Smooth muscle cell (in vitro differentiated cells): Measurements from ENCODE around the gene MAD1L1. TPM values are rescaled to one million over a fixed set of nuclear protein-coding genes. Genes with fewer than 3 reads are reported as not detected.

Source experiments
- DNase-seq: peaks from one replicate; lab custom pipeline; 2025; ENCODE audit not compliant: unreplicated experiment; lab: John Stamatoyannopoulos, UW
- H2AFZ ChIP-seq: fragments of 200-600 bp; sonication (generic); 2 replicates; pipeline ENCODE4 v1.6.0; 2016; ENCODE audit warnings: antibody characterized with exemption, low read depth, mild to moderate bottlenecking
- H3F3A ChIP-seq: fragments of 200-600 bp; sonication (generic); 2 replicates; pipeline ENCODE4 v1.6.0; 2017; ENCODE audit warnings: antibody characterized with exemption, low read depth
- H3K27ac ChIP-seq: fragments of 200-600 bp; sonication (generic); 2 replicates; pipeline ENCODE4 v1.5.1; 2016; ENCODE audit warnings: low read depth, mild to moderate bottlenecking
- H3K27me3 ChIP-seq: fragments of 200-600 bp; sonication (generic); 2 replicates; pipeline ENCODE4 v1.6.1; 2016; ENCODE audit warnings: low read depth, mild to moderate bottlenecking
- H3K36me3 ChIP-seq: fragments of 200-600 bp; sonication (generic); 2 replicates; pipeline ENCODE4 v1.5.1; 2016; ENCODE audit warnings: low read depth
- H3K4me1 ChIP-seq: fragments of 200-600 bp; sonication (generic); 2 replicates; pipeline ENCODE4 v1.5.1; 2016; ENCODE audit warnings: low read depth
- H3K4me2 ChIP-seq: fragments of 200-600 bp; sonication (generic); 2 replicates; pipeline ENCODE4 v1.6.0; 2016; ENCODE audit warnings: mild to moderate bottlenecking
- H3K4me3 ChIP-seq: fragments of 200-600 bp; sonication (generic); 2 replicates; pipeline ENCODE4 v1.5.1; 2016; ENCODE audit warnings: mild to moderate bottlenecking
- H3K79me2 ChIP-seq: fragments of 200-600 bp; sonication (generic); 2 replicates; pipeline ENCODE4 v1.6.0; 2016; ENCODE audit warnings: low read depth, mild to moderate bottlenecking
- H3K9ac ChIP-seq: fragments of 200-600 bp; sonication (generic); 2 replicates; pipeline ENCODE4 v1.6.0; 2016; ENCODE audit warnings: low read depth
- H3K9me3 ChIP-seq: fragments of 200-600 bp; sonication (generic); replicated peaks from 2 replicates; pipeline ENCODE4 v1.5.1; 2016; ENCODE audit warnings: low read depth
- H4K20me1 ChIP-seq: fragments of 200-600 bp; sonication (generic); 2 replicates; pipeline ENCODE4 v1.6.0; 2016; ENCODE audit warnings: low read depth
- WGBS: methylation state at CpG from one replicate; pipeline ENCODE4 v1.1.7; 2016; ENCODE audit warnings: low lambda C conversion rate; 5-methylcytosine and 5-hydroxymethylcytosine counted together
- polyA plus RNA-seq: library from polyadenylated mRNA; unstranded; fragments of >200 nt; fragmentation: Nextera tagmentation; extraction: Ambion mirVana; gene quantifications from 2 replicates; pipeline ENCODE4 v1.2.1, GENCODE V29; 2016
- total RNA-seq: library from RNA; depleted of rRNA; stranded (reverse); fragments of >200 nt; gene quantifications from 2 replicates; pipeline ENCODE4 v1.2.3, GENCODE V29; 2014
- TF ChIP-seq, protein P1 (sequence below): fragments of 200-600 bp; sonication (generic); IDR thresholded peaks from 2 replicates; pipeline ENCODE4 v1.5.1; 2017; ENCODE audit warnings: borderline replicate concordance, mild to moderate bottlenecking, antibody characterized with exemption; ENCODE audit not compliant: insufficient read depth, poor library complexity, severe bottlenecking

MAD1L1 gene
- total and polyA plus RNA-seq, 2 experiments from 2014 or later, result 33.4 to 60.7 TPM

- Histone ChIP-seq H3K27me3 (no peaks in the 10 kb centered on the region), H2AFZ (no peak overlapping the region)
- no peak for DNase-seq
Measured at GRCh38 chr7:1975581-1975980, 257.2 kb downstream of the MAD1L1 start.

GRCh38 chr7:1975179-1975578, 257.6 kb downstream of the MAD1L1 start:
- Histone ChIP-seq H3K9ac (no peak overlapping the region), H3K4me3 (no peak overlapping the region), H3K79me2 (no peaks in the 10 kb centered on the region), H3K27me3 (no peaks in the 10 kb centered on the region), H3K4me1 (no peaks in the 10 kb centered on the region), H3K36me3 (no peaks in the 10 kb centered on the region), H3F3A (no peaks in the 10 kb centered on the region), H3K4me2 (no peak overlapping the region), H3K9me3 (no peaks in the 10 kb centered on the region), H4K20me1 (no peaks in the 10 kb centered on the region), H2AFZ (no peak overlapping the region), H3K27ac (no peak overlapping the region)
- no peak for DNase-seq
- TF ChIP-seq, protein P1, sequence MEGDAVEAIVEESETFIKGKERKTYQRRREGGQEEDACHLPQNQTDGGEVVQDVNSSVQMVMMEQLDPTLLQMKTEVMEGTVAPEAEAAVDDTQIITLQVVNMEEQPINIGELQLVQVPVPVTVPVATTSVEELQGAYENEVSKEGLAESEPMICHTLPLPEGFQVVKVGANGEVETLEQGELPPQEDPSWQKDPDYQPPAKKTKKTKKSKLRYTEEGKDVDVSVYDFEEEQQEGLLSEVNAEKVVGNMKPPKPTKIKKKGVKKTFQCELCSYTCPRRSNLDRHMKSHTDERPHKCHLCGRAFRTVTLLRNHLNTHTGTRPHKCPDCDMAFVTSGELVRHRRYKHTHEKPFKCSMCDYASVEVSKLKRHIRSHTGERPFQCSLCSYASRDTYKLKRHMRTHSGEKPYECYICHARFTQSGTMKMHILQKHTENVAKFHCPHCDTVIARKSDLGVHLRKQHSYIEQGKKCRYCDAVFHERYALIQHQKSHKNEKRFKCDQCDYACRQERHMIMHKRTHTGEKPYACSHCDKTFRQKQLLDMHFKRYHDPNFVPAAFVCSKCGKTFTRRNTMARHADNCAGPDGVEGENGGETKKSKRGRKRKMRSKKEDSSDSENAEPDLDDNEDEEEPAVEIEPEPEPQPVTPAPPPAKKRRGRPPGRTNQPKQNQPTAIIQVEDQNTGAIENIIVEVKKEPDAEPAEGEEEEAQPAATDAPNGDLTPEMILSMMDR, result no peak
- over 99% methylated on average over 7 of the region's 7 CpGs for WGBS

More at GRCh38 chr7:1975581-1975980, 257.2 kb downstream of the MAD1L1 start:
- H3K4me3 ChIP-seq, result no peak overlapping the region
- H3F3A ChIP-seq, result no peaks in the 10 kb centered on the region
- H3K9ac ChIP-seq, result no peak overlapping the region
- no peaks in the 10 kb centered on the region for H4K20me1 ChIP-seq
- no peaks in the 10 kb centered on the region for H3K9me3 ChIP-seq
- WGBS, result 97% methylated on average over 12 of the region's 12 CpGs
- H3K4me2 ChIP-seq, result no peak overlapping the region
- no peak overlapping the region for H3K27ac ChIP-seq
- no peaks in the 10 kb centered on the region for H3K36me3 ChIP-seq
- TF ChIP-seq, protein P1, result no peak
- H3K4me1 ChIP-seq, result no peaks in the 10 kb centered on the region
- no peaks in the 10 kb centered on the region for H3K79me2 ChIP-seq

GRCh38 chr7:1974290-1975101, 258.2 kb downstream of the MAD1L1 start:
- Histone ChIP-seq H3F3A (no peaks in the 10 kb centered on the region), H3K9me3 (no peaks in the 10 kb centered on the region), H3K4me2 (no peak overlapping the region), H3K4me1 (no peaks in the 10 kb centered on the region), H3K4me3 (no peak overlapping the region), H3K27ac (no peak overlapping the region), H2AFZ (no peak overlapping the region), H3K36me3 (no peaks in the 10 kb centered on the region), H3K79me2 (no peaks in the 10 kb centered on the region), H4K20me1 (no peaks in the 10 kb centered on the region), H3K27me3 (no peaks in the 10 kb centered on the region), H3K9ac (no peak overlapping the region)
- TF ChIP-seq, protein P1, result no peak
- DNase-seq, result no peak
- 92% methylated on average over 18 of the region's 19 CpGs for WGBS
